ENCODE data around the gene TOX2.

TOX2 gene

DNA sequence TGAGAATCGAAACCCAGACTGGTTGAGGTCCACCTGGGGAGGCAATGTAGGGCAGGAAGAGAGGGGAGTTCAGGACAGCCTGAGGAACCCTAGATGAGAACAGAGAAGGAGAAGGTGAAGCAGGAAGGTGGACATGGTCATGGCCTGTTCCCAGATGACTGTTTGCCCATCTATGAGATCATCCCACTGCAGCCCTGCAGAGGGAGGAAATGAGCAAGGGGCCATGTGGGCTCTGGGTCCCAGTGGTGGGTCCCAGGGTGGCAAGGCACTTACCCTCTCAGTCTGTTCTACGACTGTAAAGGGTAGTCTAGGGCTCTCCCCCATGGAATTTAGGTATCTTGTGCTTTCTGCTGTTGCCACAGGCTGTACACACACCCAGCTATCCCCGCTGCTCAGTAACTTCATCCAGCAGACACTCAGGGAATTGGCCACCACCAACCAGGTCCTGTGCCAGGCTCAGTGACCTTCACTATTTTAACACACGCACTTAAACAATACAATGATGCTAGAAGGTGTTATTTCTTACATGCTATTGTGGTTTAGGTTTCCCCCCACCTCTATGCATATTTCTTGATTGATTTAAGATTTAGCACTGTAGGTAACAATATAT is 89.8 kb downstream of the TOX2 start:
- Histone ChIP-seq H3K4me3 (ENCODE audit: insufficient read depth, low read depth, low read length, poor library complexity, severe bottlenecking) (no peak overlapping the region), H3K27ac (ENCODE audit: insufficient read depth, low read length, poor library complexity, severe bottlenecking) (no peak overlapping the region), H3K36me3 (ENCODE audit: control insufficient read depth, insufficient read depth, low read length) (no peaks in the 10 kb centered on the region), H3K4me1 (ENCODE audit: control insufficient read depth, insufficient read depth, low read length, poor library complexity, severe bottlenecking) (no peaks in the 10 kb centered on the region), H3K27me3 (replicated peaks; ENCODE audit: control insufficient read depth, insufficient read depth, low read length, poor library complexity, severe bottlenecking) (no peaks in the 10 kb centered on the region), H3K9me3 (ENCODE audit: control insufficient read depth, low read length) (no peaks in the 10 kb centered on the region)
- DNase-seq, result no peak

DNA sequence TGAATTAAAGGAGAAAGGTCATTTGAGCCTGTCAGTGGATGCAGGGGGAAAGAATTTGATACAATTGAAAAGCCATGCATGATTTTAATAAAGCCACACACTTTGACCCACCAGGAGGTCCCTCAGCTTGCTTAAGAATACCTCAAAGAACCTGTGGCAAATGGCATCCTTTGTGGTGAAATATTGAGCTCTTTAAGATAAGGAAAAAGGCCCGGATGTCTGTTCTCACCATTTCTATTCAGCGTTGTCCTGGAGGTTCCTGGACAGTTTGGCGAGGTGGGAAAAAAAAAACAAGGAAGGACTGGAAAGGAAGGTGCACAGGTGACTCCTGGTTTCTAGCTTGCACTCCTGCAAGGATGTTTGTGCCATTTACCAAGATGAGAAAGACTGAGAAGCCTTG is 91.0 kb downstream of the TOX2 start:
- no peaks in the 10 kb centered on the region for H3K4me1 ChIP-seq (ENCODE audit: control insufficient read depth, insufficient read depth, low read length, poor library complexity, severe bottlenecking)
- no peak for DNase-seq
- no peaks in the 10 kb centered on the region for H3K36me3 ChIP-seq (ENCODE audit: control insufficient read depth, insufficient read depth, low read length)
- H3K4me3 ChIP-seq (ENCODE audit: insufficient read depth, low read depth, low read length, poor library complexity, severe bottlenecking), result no peak overlapping the region
- H3K27ac ChIP-seq (ENCODE audit: insufficient read depth, low read length, poor library complexity, severe bottlenecking), result no peak overlapping the region
- no peaks in the 10 kb centered on the region for H3K9me3 ChIP-seq (ENCODE audit: control insufficient read depth, low read length)
- H3K27me3 ChIP-seq (replicated peaks; ENCODE audit: control insufficient read depth, insufficient read depth, low read length, poor library complexity, severe bottlenecking), result no peaks in the 10 kb centered on the region

DNA sequence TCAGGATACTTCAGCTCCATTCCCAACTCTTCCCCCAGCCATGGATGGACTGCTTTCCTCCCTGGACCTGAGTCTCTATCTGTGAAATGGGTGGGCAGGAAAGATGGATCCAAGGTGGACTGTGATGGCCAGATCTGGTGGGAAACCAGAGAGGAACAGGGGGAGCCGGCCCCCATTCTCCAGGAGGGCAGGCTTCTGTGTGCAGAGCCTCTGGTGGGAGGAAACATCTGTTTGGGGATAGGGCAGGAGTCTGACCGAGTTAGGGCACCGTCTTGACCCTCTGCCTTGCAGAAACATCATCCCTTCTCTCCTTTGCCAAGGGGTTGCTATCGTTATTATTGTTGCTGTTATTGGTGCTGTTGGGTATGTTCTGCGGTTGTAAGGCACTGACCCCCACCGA is 91.5 kb downstream of the TOX2 start:
- Histone ChIP-seq H3K9me3 (ENCODE audit: control insufficient read depth, low read length) (no peaks in the 10 kb centered on the region), H3K4me1 (ENCODE audit: control insufficient read depth, insufficient read depth, low read length, poor library complexity, severe bottlenecking) (peaks cover 4% of the 10 kb centered on the region), H3K27me3 (replicated peaks; ENCODE audit: control insufficient read depth, insufficient read depth, low read length, poor library complexity, severe bottlenecking) (no peaks in the 10 kb centered on the region), H3K4me3 (ENCODE audit: insufficient read depth, low read depth, low read length, poor library complexity, severe bottlenecking) (no peak overlapping the region), H3K36me3 (ENCODE audit: control insufficient read depth, insufficient read depth, low read length) (no peaks in the 10 kb centered on the region), H3K27ac (ENCODE audit: insufficient read depth, low read length, poor library complexity, severe bottlenecking) (no peak overlapping the region)
- no peak for DNase-seq

DNA sequence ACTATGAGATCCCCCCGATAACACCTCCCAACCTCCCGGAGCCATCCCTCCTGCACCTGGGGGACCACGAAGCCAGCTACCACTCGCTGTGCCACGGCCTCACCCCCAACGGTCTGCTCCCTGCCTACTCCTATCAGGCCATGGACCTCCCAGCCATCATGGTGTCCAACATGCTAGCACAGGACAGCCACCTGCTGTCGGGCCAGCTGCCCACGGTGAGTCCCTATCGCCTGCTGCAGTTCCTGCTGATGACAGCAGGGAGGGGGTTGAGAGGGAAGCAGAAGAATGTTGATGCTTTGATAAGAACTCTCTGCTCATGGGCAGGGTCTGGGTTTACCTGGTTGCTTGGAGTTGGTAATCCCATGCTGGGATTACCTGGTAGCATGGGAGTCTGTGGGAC is 91.9 kb downstream of the TOX2 start:
- H3K27ac ChIP-seq (ENCODE audit: insufficient read depth, low read length, poor library complexity, severe bottlenecking), result no peak overlapping the region
- no peaks in the 10 kb centered on the region for H3K36me3 ChIP-seq (ENCODE audit: control insufficient read depth, insufficient read depth, low read length)
- H3K4me3 ChIP-seq (ENCODE audit: insufficient read depth, low read depth, low read length, poor library complexity, severe bottlenecking), result no peak overlapping the region
- no peaks in the 10 kb centered on the region for H3K27me3 ChIP-seq (replicated peaks; ENCODE audit: control insufficient read depth, insufficient read depth, low read length, poor library complexity, severe bottlenecking)
- H3K4me1 ChIP-seq (ENCODE audit: control insufficient read depth, insufficient read depth, low read length, poor library complexity, severe bottlenecking), result peaks cover 8% of the 10 kb centered on the region
- no peaks in the 10 kb centered on the region for H3K9me3 ChIP-seq (ENCODE audit: control insufficient read depth, low read length)
- DNase-seq, result no peak

DNA sequence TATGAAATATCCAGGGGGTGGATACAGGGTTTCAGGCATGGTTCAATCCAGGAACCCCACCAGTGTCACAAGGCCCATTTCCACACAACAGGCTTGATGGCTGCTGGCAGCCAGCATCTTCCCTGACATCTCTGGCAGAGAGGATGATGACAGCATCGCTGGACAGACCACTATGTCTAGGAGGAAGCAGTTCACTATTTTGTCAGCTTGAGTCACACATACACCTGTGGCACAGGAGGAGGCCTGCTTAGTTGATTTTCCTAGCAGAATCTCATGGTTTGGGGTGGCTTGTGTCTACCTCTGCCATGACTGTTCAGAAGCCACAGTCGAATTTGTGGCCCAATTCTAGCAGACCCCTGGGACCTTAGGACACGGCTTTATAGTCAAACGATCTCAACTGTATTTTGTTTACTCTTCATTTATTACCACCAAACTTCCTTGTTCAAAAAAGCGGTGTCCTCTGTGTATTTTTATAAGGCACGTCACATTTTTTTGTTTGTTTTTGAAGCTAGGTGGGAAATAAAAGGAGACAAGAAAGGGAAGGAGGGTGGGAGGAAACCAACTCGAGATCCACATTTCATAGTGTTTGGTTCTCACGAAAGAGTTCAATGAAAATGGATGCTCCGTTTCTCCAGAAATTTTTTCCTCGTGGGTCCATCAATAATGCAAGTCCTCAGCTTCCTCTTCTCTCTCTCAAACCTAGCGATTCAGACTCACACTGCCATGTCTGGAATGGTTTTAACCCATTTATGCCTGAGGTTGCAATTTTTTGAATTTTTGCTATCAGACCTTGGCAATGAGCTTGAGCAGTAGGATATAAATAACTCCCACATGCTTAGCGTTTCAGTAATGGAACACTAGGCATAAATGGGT is 94.4 kb downstream of the TOX2 start:
- no peak overlapping the region for H3K27ac ChIP-seq (ENCODE audit: insufficient read depth, low read length, poor library complexity, severe bottlenecking)
- no peak overlapping the region for H3K4me3 ChIP-seq (ENCODE audit: insufficient read depth, low read depth, low read length, poor library complexity, severe bottlenecking)
- no peaks in the 10 kb centered on the region for H3K27me3 ChIP-seq (replicated peaks; ENCODE audit: control insufficient read depth, insufficient read depth, low read length, poor library complexity, severe bottlenecking)
- no peaks in the 10 kb centered on the region for H3K9me3 ChIP-seq (ENCODE audit: control insufficient read depth, low read length)
- no peak for DNase-seq
- H3K36me3 ChIP-seq (ENCODE audit: control insufficient read depth, insufficient read depth, low read length), result no peaks in the 10 kb centered on the region
- H3K4me1 ChIP-seq (ENCODE audit: control insufficient read depth, insufficient read depth, low read length, poor library complexity, severe bottlenecking), result peaks cover 10% of the 10 kb centered on the region

DNA sequence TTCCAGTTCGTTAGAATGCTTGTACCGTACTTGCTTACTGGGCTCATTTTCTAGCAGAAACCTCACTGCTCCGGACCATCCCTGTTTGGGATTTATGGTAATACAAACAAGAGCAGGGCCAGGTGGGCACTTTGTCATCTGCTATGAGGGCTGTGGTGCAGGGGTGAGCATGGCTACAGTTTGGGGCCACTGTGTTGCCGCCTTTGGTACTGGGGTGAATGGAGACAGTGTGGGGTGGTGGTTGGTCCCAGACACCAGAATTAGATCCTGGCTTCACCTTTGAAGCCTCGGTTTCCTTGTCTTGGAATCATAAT is 95.0 kb downstream of the TOX2 start:
- no peak overlapping the region for H3K27ac ChIP-seq (ENCODE audit: insufficient read depth, low read length, poor library complexity, severe bottlenecking)
- H3K4me1 ChIP-seq (ENCODE audit: control insufficient read depth, insufficient read depth, low read length, poor library complexity, severe bottlenecking), result peaks cover 10% of the 10 kb centered on the region
- no peaks in the 10 kb centered on the region for H3K9me3 ChIP-seq (ENCODE audit: control insufficient read depth, low read length)
- no peaks in the 10 kb centered on the region for H3K27me3 ChIP-seq (replicated peaks; ENCODE audit: control insufficient read depth, insufficient read depth, low read length, poor library complexity, severe bottlenecking)
- H3K36me3 ChIP-seq (ENCODE audit: control insufficient read depth, insufficient read depth, low read length), result no peaks in the 10 kb centered on the region
- DNase-seq, result no peak
- H3K4me3 ChIP-seq (ENCODE audit: insufficient read depth, low read depth, low read length, poor library complexity, severe bottlenecking), result no peak overlapping the region

DNA sequence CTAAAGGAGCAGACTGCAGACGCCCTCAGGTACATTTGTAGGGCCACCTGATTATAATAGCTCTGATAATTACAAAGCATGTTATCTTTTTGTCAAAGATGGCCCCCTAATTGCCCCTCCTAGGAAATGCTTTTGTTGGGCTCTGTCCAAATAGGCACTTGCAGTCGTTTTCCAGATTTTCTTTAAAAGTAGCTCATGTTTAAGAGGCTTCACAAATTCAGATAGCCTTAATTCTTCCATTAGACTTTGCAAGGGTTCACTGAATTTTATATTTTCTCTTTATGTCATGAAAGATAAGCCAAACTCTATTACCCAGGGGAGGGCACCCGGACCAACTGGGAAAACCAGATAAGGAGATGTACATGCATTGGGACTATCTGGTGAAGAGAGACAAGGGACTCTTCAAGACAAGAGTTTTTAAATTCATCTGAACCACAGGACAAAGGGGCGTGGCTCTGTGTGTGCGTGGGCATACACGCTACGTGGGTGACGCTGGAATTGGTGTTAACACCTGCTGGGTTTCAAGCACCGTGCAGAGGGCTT is 95.6 kb downstream of the TOX2 start:
- H3K27me3 ChIP-seq (replicated peaks; ENCODE audit: control insufficient read depth, insufficient read depth, low read length, poor library complexity, severe bottlenecking), result no peaks in the 10 kb centered on the region
- peaks cover 10% of the 10 kb centered on the region for H3K4me1 ChIP-seq (ENCODE audit: control insufficient read depth, insufficient read depth, low read length, poor library complexity, severe bottlenecking)
- H3K9me3 ChIP-seq (ENCODE audit: control insufficient read depth, low read length), result no peaks in the 10 kb centered on the region
- no peak for DNase-seq
- H3K27ac ChIP-seq (ENCODE audit: insufficient read depth, low read length, poor library complexity, severe bottlenecking), result no peak overlapping the region
- no peak overlapping the region for H3K4me3 ChIP-seq (ENCODE audit: insufficient read depth, low read depth, low read length, poor library complexity, severe bottlenecking)
- H3K36me3 ChIP-seq (ENCODE audit: control insufficient read depth, insufficient read depth, low read length), result no peaks in the 10 kb centered on the region

DNA sequence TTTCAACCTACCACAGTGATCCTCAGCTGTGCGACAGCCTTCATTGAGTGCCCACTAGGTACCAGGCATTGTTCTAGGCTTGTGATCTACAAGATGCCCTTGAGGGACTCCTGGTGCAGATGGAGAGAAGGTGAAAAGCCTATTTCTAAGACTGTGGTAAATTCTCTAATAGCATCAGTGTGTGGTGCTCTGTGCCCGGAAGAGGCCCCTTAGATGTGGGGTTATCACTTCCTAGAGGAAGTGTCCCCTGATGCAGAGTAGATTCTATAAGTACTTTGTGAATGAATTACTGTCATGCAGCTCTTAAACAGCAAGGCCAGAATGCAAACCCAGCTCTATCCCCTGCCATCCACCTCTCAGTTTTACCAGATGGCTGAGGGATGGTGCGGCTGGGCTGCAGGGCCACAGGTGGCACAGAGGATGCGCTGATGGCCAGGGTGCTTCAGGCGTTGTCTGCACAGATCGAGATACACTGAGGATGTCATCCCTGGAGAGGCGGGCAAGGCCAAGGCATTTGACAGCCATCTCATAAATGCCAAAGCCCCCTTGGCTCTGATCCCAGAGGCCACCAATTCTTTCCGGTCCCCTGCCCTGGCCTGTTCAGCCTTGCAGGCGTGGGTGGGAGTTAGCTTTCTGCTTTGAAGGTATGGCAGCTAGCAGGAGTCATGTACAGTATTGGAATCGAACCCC is 96.7 kb downstream of the TOX2 start:
- H3K4me1 ChIP-seq (ENCODE audit: control insufficient read depth, insufficient read depth, low read length, poor library complexity, severe bottlenecking), result peaks cover 10% of the 10 kb centered on the region
- no peak for DNase-seq
- no peak overlapping the region for H3K27ac ChIP-seq (ENCODE audit: insufficient read depth, low read length, poor library complexity, severe bottlenecking)
- no peaks in the 10 kb centered on the region for H3K27me3 ChIP-seq (replicated peaks; ENCODE audit: control insufficient read depth, insufficient read depth, low read length, poor library complexity, severe bottlenecking)
- no peaks in the 10 kb centered on the region for H3K9me3 ChIP-seq (ENCODE audit: control insufficient read depth, low read length)
- no peaks in the 10 kb centered on the region for H3K36me3 ChIP-seq (ENCODE audit: control insufficient read depth, insufficient read depth, low read length)
- no peak overlapping the region for H3K4me3 ChIP-seq (ENCODE audit: insufficient read depth, low read depth, low read length, poor library complexity, severe bottlenecking)

DNA sequence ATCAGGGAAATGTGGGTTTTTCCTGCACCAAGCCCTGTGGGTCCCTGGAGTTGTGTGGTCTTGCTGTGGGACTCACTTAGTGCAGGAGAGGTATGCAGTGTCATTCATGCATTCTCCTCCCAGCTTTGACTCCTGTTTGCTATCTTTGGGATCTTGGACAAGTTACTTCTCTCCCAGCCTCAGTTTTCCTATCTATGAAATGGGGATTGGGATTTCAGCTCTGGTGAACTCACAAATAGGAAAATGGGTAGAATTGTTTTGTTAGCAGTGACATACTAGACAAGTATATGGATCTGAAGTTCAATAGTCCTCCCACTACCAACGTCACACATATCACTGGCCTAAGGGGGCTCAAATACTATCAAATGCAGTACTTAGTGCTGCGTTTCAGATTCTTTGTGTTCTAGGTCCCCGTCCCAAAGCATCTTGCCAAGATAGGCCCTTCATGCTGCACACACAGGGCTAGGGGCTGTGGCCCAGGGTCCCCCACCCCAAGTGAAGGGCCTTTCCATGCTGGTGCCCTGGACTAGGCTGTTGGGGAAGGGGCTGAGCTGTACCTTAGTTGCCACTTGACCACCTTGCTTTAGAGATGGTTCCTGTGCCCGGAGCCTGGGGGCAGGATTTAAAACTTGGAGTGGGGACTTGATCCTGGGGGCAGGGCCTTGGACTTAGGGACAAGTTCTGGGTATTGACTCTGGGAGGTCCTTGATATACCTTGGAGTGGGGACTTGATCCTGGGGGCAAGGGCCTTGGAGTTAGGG is 98.0 kb downstream of the TOX2 start:
- peaks cover 10% of the 10 kb centered on the region for H3K4me1 ChIP-seq (ENCODE audit: control insufficient read depth, insufficient read depth, low read length, poor library complexity, severe bottlenecking)
- H3K4me3 ChIP-seq (ENCODE audit: insufficient read depth, low read depth, low read length, poor library complexity, severe bottlenecking), result no peak overlapping the region
- H3K27me3 ChIP-seq (replicated peaks; ENCODE audit: control insufficient read depth, insufficient read depth, low read length, poor library complexity, severe bottlenecking), result no peaks in the 10 kb centered on the region
- no peaks in the 10 kb centered on the region for H3K9me3 ChIP-seq (ENCODE audit: control insufficient read depth, low read length)
- H3K36me3 ChIP-seq (ENCODE audit: control insufficient read depth, insufficient read depth, low read length), result no peaks in the 10 kb centered on the region
- no peak overlapping the region for H3K27ac ChIP-seq (ENCODE audit: insufficient read depth, low read length, poor library complexity, severe bottlenecking)
- no peak for DNase-seq
